GM12878 (cell line): ENCODE results near the gene DOCK9. TPM values are rescaled to one million over a fixed set of nuclear protein-coding genes. Genes with fewer than 3 reads are reported as not detected.

Source experiments
- ATAC-seq: fragments of 200-7000 bp; cut with Tn5 transposase; 3 replicates; pipeline ENCODE4 v1.9.1; 2020; ENCODE audit warnings: mild to moderate bottlenecking, moderate library complexity
- BruUV-seq: library from RNA; stranded (reverse); fragments of 400-500 nt; replicated peaks from 2 replicates; lab custom pipeline; 2021; lab: Mats Ljungman, UMichigan
- CTCF ChIA-PET: fragments of 300-600 bp; sonication (Branson Sonifier 250); formaldehyde crosslinking; extraction: SDS; loops from one replicate; lab custom pipeline; 2021; ENCODE audit warnings: inconsistent platforms; lab: Yijun Ruan, JAX
- POLR2A ChIA-PET: fragments of 350-600 bp; formaldehyde crosslinking; extraction: SDS; loops from one replicate; lab custom pipeline; 2021; ENCODE audit warnings: inconsistent platforms; lab: Charles Lee
- RAD21 ChIA-PET: fragments of 300-600 bp; sonication (Branson Sonifier 250); formaldehyde crosslinking; loops from one replicate; lab custom pipeline; 2023; ENCODE audit warnings: antibody characterized with exemption; ENCODE audit not compliant: unreplicated experiment; lab: Charles Lee
- SMC1A ChIA-PET: fragments of 300-600 bp; sonication (Branson Sonifier 250); formaldehyde crosslinking; loops from one replicate; lab custom pipeline; 2023; ENCODE audit not compliant: unreplicated experiment, uncharacterized antibody; lab: Charles Lee
- DNase-seq: peaks from one replicate; pipeline ENCODE4 v3.0.0-alpha.2; 2011; ENCODE audit warnings: low read depth, low spot score
- FAIRE-seq: peaks from 3 replicates; lab custom pipeline; 2011; peaks lifted over from hg19 to GRCh38; lab: Jason Lieb, UNC
- H2AFZ ChIP-seq: 2 replicates; pipeline ENCODE4 v1.6.0; 2011; ENCODE audit warnings: low read depth, low read length, control low read depth; ENCODE audit not compliant: control insufficient read depth
- H3K27ac ChIP-seq: 2 replicates; pipeline ENCODE4 v1.5.1; 2011; ENCODE audit warnings: control low read depth; ENCODE audit not compliant: control insufficient read depth, insufficient read depth
- H3K27me3 ChIP-seq, 2 experiments: replicated peaks in 1 of 2; 2 replicates each; pipeline versions ENCODE4 v1.6.0 to v1.6.1; 2011; ENCODE audit warnings: low read length in 1 of 2; ENCODE audit not compliant: control insufficient read depth in 2 of 2, insufficient read depth in 2 of 2
- H3K36me3 ChIP-seq, 2 experiments: 2 replicates each; pipeline ENCODE4 v1.5.1; 2011; ENCODE audit warnings: low read length in 1 of 2; ENCODE audit not compliant: control insufficient read depth in 2 of 2, insufficient read depth in 2 of 2
- H3K4me1 ChIP-seq: 2 replicates; pipeline ENCODE4 v1.6.1; 2011; ENCODE audit warnings: mild to moderate bottlenecking, low read length, moderate library complexity, mixed read lengths; ENCODE audit not compliant: control insufficient read depth, insufficient read depth
- H3K4me2 ChIP-seq: 2 replicates; pipeline ENCODE4 v1.6.0; 2011; ENCODE audit warnings: control low read depth; ENCODE audit not compliant: control insufficient read depth, insufficient read depth
- H3K4me3 ChIP-seq: fragments of 200-600 bp; sonication (generic); 2 replicates; pipeline ENCODE4 v1.5.1; 2016
- H3K79me2 ChIP-seq: 2 replicates; pipeline ENCODE4 v1.6.0; 2011; ENCODE audit warnings: low read length; ENCODE audit not compliant: control insufficient read depth, insufficient read depth
- H3K9ac ChIP-seq: 2 replicates; pipeline ENCODE4 v1.8.0; 2011; ENCODE audit warnings: low read length, control low read depth, mixed read lengths; ENCODE audit not compliant: control insufficient read depth, insufficient read depth
- H3K9me3 ChIP-seq: replicated peaks from 3 replicates; pipeline ENCODE4 v1.5.1; 2011; ENCODE audit warnings: mild to moderate bottlenecking, low read length; ENCODE audit not compliant: control insufficient read depth, insufficient read depth
- H4K20me1 ChIP-seq: 2 replicates; pipeline ENCODE4 v1.6.0; 2011; ENCODE audit not compliant: control insufficient read depth, insufficient read depth
- BCL11A ChIP-seq: IDR thresholded peaks from 2 replicates; pipeline ENCODE4 v1.6.1; 2011; ENCODE audit warnings: low read depth, low read length
- BHLHE40 ChIP-seq, 2 experiments: fragments of 450-650 bp in 1 of 2; IDR thresholded peaks; 2 replicates each; pipeline ENCODE4 v1.6.1; 2011 to 2017; ENCODE audit warnings: low read depth in 2 of 2, borderline replicate concordance in 1 of 2, improper control_type of control experiment in 1 of 2, low read length in 1 of 2, mild to moderate bottlenecking in 1 of 2
- CHD2 ChIP-seq: IDR thresholded peaks from 2 replicates; pipeline ENCODE4 v1.6.1; 2011; ENCODE audit warnings: low read depth, low read length, improper control_type of control experiment, borderline replicate concordance
- CUX1 ChIP-seq: IDR thresholded peaks from 2 replicates; pipeline ENCODE4 v1.6.1; 2012; ENCODE audit warnings: improper control_type of control experiment, low read depth, low read length; ENCODE audit not compliant: insufficient replicate concordance
- FOXM1 ChIP-seq: IDR thresholded peaks from 2 replicates; pipeline ENCODE4 v1.6.1; 2012; ENCODE audit warnings: low read depth, mild to moderate bottlenecking, inconsistent platforms, low read length, moderate library complexity
- KDM1A ChIP-seq: fragments of 200-600 bp; sonication (generic); IDR thresholded peaks from 2 replicates; pipeline ENCODE4 v1.6.1; 2016; ENCODE audit warnings: borderline replicate concordance
- MTA3 ChIP-seq: IDR thresholded peaks from 2 replicates; pipeline ENCODE4 v1.6.1; 2012; ENCODE audit warnings: low read length, inconsistent platforms, borderline replicate concordance
- NFIC ChIP-seq: IDR thresholded peaks from 2 replicates; pipeline ENCODE4 v1.6.1; 2012; ENCODE audit warnings: low read depth, mild to moderate bottlenecking, inconsistent platforms, low read length, moderate library complexity
- NFYA ChIP-seq: IDR thresholded peaks from 2 replicates; pipeline ENCODE4 v1.6.1; 2011; ENCODE audit warnings: low read depth, mild to moderate bottlenecking, low read length, improper control_type of control experiment, borderline replicate concordance
- RB1 ChIP-seq: fragments of 450-650 bp; formaldehyde crosslinking; IDR thresholded peaks from 2 replicates; pipeline ENCODE4 v1.6.1; 2017; ENCODE audit warnings: mild to moderate bottlenecking, borderline replicate concordance
- RUNX3 ChIP-seq: IDR thresholded peaks from 2 replicates; pipeline ENCODE4 v1.6.1; 2012; ENCODE audit warnings: low read length, inconsistent platforms
- SMAD1 ChIP-seq: fragments of 450-650 bp; IDR thresholded peaks from 2 replicates; pipeline ENCODE4 v1.6.1; 2018; ENCODE audit warnings: mild to moderate bottlenecking, low read depth; ENCODE audit not compliant: partially characterized antibody
- STAT1 ChIP-seq: fragments of 450-650 bp; conservative IDR thresholded peaks from 2 replicates; pipeline ENCODE4 v1.6.1; 2014; ENCODE audit warnings: antibody characterized with exemption, mild to moderate bottlenecking
- TCF7 ChIP-seq: IDR thresholded peaks from 2 replicates; pipeline ENCODE4 v1.6.1; 2014; ENCODE audit warnings: antibody characterized with exemption, borderline replicate concordance
- ZNF217 ChIP-seq: fragments of 450-650 bp; IDR thresholded peaks from 2 replicates; pipeline ENCODE4 v1.6.1; 2017; ENCODE audit warnings: antibody characterized with exemption, mild to moderate bottlenecking
- ZNF24 ChIP-seq: fragments of 450-650 bp; IDR thresholded peaks from 2 replicates; pipeline ENCODE4 v1.6.1; 2017; ENCODE audit warnings: antibody characterized with exemption, mild to moderate bottlenecking
- ZNF384 ChIP-seq: IDR thresholded peaks from 2 replicates; pipeline ENCODE4 v1.6.1; 2012; ENCODE audit warnings: low read depth, mild to moderate bottlenecking, low read length, improper control_type of control experiment, borderline replicate concordance
- ZNF622 ChIP-seq: fragments of 450-650 bp; IDR thresholded peaks from 2 replicates; pipeline ENCODE4 v1.6.1; 2017; ENCODE audit warnings: mild to moderate bottlenecking, inconsistent platforms
- WGBS: methylation state at CpG from one replicate; pipeline ENCODE4 v1.1.6; 2016; ENCODE audit warnings: low lambda C conversion rate; ENCODE audit not compliant: insufficient replicate concordance, insufficient coverage; ENCODE audit errors: missing lambda C conversion rate; 5-methylcytosine and 5-hydroxymethylcytosine counted together
- in situ Hi-C: fragments of 300-500 bp; cut with MboI; formaldehyde crosslinking; loops from 9 replicates; pipeline ENCODE4 v1.14.3; 2018; ENCODE audit warnings: mixed read lengths
- intact Hi-C: fragments of 100-400 bp; cut with micrococcal nuclease; formaldehyde crosslinking; loops from one replicate; pipeline ENCODE4 v1.14.2; 2022; ENCODE audit not compliant: unreplicated experiment
- polyA plus RNA-seq, 11 experiments: library from polyadenylated mRNA; depleted of rRNA in 4 of 11; unstranded in 6 of 11; stranded (reverse) in 5 of 11; fragments of >200 nt; fragmentation: Nextera tagmentation in 4 of 11; fragmentation: Illumina TruSeq in 1 of 11; extraction: Ambion mirVana in 4 of 11; extraction: Trizol in 1 of 11; gene quantifications; 1 replicate in 1 of 11; 2 replicates in 10 of 11; pipeline versions ENCODE4 v1.2.1 to v1.2.3, GENCODE V29; 2011 to 2016; ENCODE audit warnings: inconsistent platforms in 2 of 11, missing spikeins in 2 of 11, low read depth in 1 of 11
- total RNA-seq, 4 experiments: library from RNA; depleted of rRNA in 3 of 4; stranded (reverse); fragments of >200 nt in 3 of 4; fragmentation: Illumina TruSeq in 1 of 4; extraction: Trizol in 1 of 4; gene quantifications; 2 replicates each; pipeline versions ENCODE4 v1.2.1 to v1.2.3, GENCODE V29; 2013 to 2021
- TF ChIP-seq, protein P1 (sequence below): IDR thresholded peaks from 2 replicates; pipeline ENCODE4 v1.6.1; 2012; ENCODE audit warnings: low read length, inconsistent platforms

DOCK9 gene
- total and polyA plus RNA-seq, 10 of the 15 experiments (the other 5 are each of a cell fraction or from before 2014, with no cell fraction given), result 0.09 to 2.9 (median 0.74) TPM

- H3K9ac ChIP-seq, result no peak overlapping the region
- intact Hi-C loops, result no loop called here
- H4K20me1 ChIP-seq, result no peaks in the 10 kb centered on the region
- no peaks in the 10 kb centered on the region for H3K36me3 ChIP-seq
- no TSS peak for BruUV-seq
- H3K4me3 ChIP-seq, result no peak overlapping the region
- POLR2A ChIA-PET, result no interaction called here
- no peaks in the 10 kb centered on the region for H3K9me3 ChIP-seq
- no peaks in the 10 kb centered on the region for H3K27me3 ChIP-seq
- FAIRE-seq (no peak), ATAC-seq (no peak), DNase-seq (no peak)
- H2AFZ ChIP-seq, result no peak overlapping the region
- no peak overlapping the region for H3K4me2 ChIP-seq
- RAD21 ChIA-PET, result no interaction called here
- no peak overlapping the region for H3K27ac ChIP-seq
- TF ChIP-seq MTA3 (no peak), RB1 (no peak), ZNF24 (no peak), FOXM1 (no peak), CUX1 (no peak), NFIC (no peak), CHD2 (no peak), TCF7 (no peak), ZNF384 (no peak), ZNF622 (no peak), NFYA (no peak), ZNF217 (no peak), KDM1A (no peak), BHLHE40 (IDR thresholded peaks at IDR 0.05; ENCODE audit: borderline replicate concordance in 1 of 2, low read depth in 2 of 2, low read length in 1 of 2) (no peak), RUNX3 (no peak), BCL11A (no peak), STAT1 (no peak), SMAD1 (no peak)
- TF ChIP-seq, protein P1, sequence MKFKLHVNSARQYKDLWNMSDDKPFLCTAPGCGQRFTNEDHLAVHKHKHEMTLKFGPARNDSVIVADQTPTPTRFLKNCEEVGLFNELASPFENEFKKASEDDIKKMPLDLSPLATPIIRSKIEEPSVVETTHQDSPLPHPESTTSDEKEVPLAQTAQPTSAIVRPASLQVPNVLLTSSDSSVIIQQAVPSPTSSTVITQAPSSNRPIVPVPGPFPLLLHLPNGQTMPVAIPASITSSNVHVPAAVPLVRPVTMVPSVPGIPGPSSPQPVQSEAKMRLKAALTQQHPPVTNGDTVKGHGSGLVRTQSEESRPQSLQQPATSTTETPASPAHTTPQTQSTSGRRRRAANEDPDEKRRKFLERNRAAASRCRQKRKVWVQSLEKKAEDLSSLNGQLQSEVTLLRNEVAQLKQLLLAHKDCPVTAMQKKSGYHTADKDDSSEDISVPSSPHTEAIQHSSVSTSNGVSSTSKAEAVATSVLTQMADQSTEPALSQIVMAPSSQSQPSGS, result no peak
- in situ Hi-C loops, result no loop called here
- H3K79me2 ChIP-seq, result no peaks in the 10 kb centered on the region
- CTCF ChIA-PET, result interaction anchor here (0.6 kb wide), 1 partner anchor 1026 kb away, joined by 3 read pairs; no protein-coding TSS in a partner anchor
- H3K4me1 ChIP-seq, result no peaks in the 10 kb centered on the region
- WGBS, result 48% methylated on average over 5 of the region's 5 CpGs
- SMC1A ChIA-PET, result no interaction called here
Observed at GRCh38 chr13:98915981-98916380, 61.9 kb downstream of the DOCK9 start.
